SKM-1 (cell line): ENCODE data around the gene BMP6.
A peak's percentile ranks its signal among the peaks of the same experiment; 100 is the strongest.

ENCODE experiments used
- DNase-seq: peaks from one replicate; lab custom pipeline; 2025; ENCODE audit not compliant: unreplicated experiment; lab: John Stamatoyannopoulos, UW

The BMP6 gene

DNA sequence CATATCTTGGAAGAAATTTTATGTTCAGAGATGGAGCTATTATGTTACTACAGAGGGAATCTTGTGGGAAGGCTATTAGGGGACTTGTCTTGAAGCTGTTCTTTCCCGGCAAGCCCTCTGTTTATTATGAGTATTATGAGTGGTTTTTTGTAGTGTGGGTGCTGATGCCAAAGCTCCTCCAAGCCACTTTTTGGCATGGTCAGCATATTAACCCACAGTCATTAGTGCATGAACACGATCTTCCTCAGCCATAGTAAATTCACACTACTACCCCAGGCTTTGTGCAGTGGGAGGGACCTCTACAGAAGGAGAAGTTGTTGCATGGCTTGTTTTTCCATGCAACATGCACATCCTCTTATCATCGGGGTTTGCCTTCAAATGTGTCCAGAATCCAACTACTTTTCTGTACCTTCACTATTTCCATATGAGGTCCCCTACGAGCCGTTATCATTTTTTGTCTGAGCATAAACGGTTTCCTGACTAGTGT lies 6.5 kb upstream of the BMP6 start:
- DNase-seq: no peak

GRCh38 chr6:7720346-7720745 lies 5.6 kb upstream of the BMP6 start:
- DNase-seq: no peak

DNA sequence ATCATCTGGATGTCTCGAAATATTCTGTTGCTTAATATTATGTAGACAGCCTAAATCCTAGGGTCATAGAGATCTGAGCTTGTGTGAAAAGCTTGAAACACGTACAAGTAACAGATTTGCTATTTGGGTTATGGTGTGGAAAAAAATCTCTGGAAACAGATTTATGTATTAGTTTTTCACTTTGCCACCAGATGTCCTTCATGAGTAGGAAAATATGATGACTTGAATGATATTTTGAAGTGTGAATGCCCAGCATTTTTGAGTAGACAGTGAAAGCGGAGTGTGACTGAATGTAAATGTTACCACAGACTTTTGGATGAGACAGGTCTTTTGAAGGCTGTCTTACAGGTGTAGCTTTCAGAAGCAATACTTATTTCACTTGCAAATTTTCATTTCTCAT lies 4.2 kb upstream of the BMP6 start:
- no peak for DNase-seq

DNA sequence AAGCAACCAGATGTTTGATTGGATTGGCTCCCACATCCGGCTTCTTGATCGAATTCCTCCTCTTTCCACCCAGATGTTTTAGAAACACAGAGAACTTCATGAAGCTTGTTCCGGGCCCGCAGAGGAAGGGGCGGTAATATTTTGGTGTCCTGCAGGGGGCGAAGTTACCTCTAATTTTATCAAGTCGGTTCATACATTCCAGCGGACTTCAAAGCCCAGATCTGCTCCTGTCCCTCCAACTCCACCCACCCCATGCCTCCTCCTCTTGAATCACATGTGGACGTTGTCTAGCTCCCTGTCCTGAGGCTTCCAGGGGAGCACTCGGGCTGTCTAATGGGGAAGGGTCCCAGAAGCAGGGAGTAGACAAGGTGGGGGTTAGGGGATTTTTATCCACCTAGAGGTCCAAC lies 2.9 kb upstream of the BMP6 start:
- DNase-seq: peak; percentile 41

GRCh38 chr6:7723554-7723953 lies 2.3 kb upstream of the BMP6 start:
- DNase-seq: no peak

DNA sequence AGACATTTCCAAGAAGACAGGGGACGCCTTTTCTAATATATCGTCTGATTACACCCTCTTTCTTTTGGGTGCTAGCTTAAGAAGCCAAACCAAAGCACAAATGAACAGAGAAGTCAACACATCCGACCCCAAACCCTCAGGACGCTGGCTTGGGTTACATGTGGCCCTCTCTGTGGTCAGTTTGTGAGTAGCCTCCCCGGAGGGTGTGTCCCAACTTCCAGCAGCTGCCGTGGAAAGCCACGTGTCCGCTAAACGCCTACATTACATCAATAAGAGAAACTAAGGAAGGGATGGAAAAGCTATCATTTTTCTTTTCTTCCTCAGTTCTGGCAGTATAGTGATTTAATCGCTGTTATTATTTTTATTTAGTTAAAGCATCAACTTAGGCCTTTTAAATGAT lies 487 bp upstream of the BMP6 start:
- no peak for DNase-seq

DNA sequence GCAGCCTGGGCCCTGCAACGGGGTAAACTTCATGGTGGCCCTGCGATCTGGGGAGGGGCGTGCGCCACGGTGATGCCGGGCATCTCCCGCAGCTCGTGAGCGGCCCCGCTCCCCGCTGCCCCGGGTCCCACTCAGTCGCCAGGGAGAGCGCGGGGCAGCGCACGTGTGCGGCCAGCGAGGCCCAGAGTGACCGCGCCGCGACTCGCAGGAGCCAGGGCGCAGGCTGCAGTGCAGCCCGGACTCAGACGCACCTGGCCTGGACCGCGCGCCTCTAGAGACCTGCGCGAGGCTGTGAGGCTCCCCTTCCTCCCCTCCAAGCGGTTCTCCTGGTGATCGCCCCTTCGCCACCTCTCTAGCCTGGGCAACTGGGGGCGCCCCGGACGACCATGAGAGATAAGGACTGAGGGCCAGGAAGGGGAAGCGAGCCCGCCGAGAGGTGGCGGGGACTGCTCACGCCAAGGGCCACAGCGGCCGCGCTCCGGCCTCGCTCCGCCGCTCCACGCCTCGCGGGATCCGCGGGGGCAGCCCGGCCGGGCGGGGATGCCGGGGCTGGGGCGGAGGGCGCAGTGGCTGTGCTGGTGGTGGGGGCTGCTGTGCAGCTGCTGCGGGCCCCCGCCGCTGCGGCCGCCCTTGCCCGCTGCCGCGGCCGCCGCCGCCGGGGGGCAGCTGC lies 652 bp downstream of the BMP6 start:
- no peak for DNase-seq

- DNase-seq: no peak
These were observed 1.4 kb downstream of the BMP6 start for GRCh38 chr6:7727086-7727945.

DNA sequence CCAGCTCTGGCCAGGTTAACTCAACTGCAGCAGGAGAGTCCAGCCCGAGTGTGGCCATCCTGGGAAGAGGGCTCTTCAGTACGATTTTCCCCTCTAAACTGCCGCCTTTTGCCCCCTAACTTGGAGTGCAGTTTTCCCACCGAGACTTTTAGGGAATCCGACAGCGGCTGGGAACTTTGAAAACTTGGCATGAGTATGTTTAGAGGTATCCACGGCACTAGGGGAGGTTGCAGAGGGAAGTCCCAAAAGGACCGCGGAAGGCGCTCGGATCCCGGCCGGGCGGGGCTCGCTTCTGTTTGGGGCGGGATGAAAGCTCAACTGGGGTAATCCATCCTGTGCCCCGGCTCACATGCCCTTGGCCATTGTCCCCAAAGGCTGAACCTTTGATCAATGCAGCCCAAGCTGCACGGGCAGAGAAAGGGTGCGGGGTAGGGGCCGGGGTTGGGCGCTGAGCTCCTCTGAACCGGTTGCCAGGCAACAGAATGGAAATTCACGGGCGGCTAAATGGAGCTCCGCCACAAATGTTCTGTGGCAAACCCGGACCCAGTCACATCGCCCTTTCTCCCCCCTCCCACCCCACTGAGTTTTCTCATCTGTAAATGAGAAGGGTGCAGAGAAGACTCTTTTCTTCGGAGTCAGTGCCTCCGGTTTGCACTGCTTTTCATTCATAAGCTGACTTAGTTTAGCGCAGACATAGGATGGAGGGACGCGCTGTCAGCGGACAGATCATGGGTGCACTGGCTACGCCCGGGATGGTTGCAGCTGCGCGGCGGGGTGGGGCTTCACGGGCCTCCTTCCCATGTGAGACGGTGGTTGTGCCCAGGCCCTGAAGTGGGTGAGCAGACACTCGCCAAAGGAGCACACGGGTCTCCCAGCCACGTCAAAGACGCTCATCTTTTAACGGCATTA lies 2.3 kb downstream of the BMP6 start:
- no peak for DNase-seq

- DNase-seq: no peak
These were observed 3.1 kb downstream of the BMP6 start for GRCh38 chr6:7728855-7729590.

DNA sequence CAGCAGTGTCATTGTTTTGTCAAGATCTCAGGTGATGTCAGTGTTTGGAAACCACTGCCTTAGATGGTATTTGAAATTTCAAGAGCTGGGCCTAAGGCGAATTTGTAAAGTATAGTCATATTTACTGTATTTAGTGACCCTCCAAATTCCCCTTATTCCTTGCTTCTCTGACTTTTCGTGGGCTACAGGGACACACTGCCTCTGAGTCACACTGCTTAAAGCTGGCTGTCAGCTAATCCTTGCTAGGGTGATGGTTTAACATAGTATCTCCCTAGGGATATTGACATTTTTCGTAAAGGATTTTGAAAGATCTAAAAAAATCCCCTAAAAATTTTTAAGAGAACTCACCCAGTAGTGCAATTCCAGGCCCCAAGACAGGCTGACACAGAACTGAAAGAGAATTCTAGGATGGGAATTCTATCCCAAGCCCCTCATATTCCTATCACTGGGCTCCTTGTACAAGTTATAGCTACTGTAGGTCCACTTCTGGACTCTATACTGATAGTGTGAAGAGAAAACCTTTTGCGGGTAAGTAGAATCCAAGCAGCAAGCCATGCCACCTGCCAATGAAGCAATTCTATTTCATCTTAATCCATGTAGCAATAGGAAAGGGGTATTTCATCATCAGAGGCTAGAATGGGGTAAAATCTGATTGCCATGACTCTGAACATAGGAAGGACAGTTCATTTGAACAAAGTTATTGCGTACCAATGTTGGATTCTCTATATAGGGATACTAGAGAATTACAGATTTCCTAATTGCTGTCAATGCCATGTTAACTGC lies 4.3 kb downstream of the BMP6 start:
- no peak for DNase-seq

- DNase-seq: no peak
These were observed 4.9 kb downstream of the BMP6 start for GRCh38 chr6:7730784-7731227.

GRCh38 chr6:7731294-7731693 lies 5.4 kb downstream of the BMP6 start:
- DNase-seq: no peak

- DNase-seq: peak; percentile 16
These were observed 6.3 kb downstream of the BMP6 start for GRCh38 chr6:7732228-7732627.

GRCh38 chr6:7734707-7735383 lies 8.9 kb downstream of the BMP6 start:
- DNase-seq: no peak

GRCh38 chr6:7737106-7737505 lies 11.2 kb downstream of the BMP6 start:
- DNase-seq: no peak

- DNase-seq: no peak
These were observed 12.0 kb downstream of the BMP6 start for GRCh38 chr6:7737867-7738266.

DNA sequence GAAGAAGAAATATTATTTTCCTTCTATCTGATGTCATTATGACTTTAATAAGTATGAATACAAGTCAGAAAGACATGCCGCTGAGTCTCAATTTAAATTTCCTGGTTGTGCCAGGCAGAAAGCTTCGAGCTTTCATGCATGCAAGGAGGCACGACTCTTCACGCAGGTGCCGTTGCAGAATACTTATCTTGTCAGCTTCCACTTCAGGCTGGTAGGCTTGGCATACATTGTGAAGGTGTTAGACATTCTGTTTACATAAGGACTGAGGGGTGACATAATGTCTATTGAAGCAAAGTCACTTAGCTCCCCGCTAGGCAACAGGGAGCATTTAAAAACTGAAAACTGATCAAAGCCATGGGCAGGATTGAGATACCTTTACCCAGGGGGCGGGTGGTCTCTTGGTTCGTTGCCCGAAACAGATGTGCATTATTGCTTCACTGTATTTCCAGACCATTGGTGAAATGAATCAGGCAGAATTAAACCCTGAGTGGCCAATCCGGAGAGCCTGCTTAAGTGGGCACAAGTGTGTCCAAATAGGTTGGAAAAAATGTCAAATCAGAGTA lies 16.4 kb downstream of the BMP6 start:
- DNase-seq: no peak

- DNase-seq: no peak
These were observed 20.0 kb downstream of the BMP6 start for GRCh38 chr6:7745942-7746341.
